Measurements from ENCODE around the gene FBXO34. TPM values are rescaled to one million over a fixed set of nuclear protein-coding genes. Genes with fewer than 3 reads are reported as not detected.

FBXO34 gene
- total RNA-seq, 3 donors from 2014 or later, result 12.9 to 16.7 (median 14.9) TPM

DNA sequence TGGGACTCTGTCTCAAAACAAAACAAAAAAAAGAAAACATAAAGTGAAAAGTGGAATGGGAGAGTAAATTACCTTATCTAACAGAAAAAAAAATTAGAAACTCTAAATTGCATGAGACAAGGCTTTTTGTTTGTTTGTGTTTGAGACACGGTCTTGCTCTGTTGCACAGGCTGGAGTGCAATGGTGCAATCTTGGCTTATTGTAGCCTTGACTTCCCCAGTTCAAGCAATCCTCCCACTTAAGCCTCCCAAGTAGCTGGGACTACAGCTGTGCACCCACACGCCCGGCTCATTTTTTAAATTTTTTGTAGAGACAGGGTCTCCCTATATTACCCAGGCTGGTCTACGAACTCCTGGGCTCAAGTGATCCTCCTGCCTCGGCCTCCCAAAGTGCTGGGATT is 17.9 kb upstream of the FBXO34 start:
- ATAC-seq (no peak), DNase-seq (no peak)
- Mint-ChIP-seq H3K4me3 (no peak overlapping the region), H3K9me3 (no peaks in the 10 kb centered on the region), H3K27me3 (ENCODE audit: low read depth) (peaks cover 10% of the 10 kb centered on the region), H3K36me3 (ENCODE audit: insufficient read depth) (no peaks in the 10 kb centered on the region), H3K4me1 (ENCODE audit: low read depth) (no peaks in the 10 kb centered on the region)

DNA sequence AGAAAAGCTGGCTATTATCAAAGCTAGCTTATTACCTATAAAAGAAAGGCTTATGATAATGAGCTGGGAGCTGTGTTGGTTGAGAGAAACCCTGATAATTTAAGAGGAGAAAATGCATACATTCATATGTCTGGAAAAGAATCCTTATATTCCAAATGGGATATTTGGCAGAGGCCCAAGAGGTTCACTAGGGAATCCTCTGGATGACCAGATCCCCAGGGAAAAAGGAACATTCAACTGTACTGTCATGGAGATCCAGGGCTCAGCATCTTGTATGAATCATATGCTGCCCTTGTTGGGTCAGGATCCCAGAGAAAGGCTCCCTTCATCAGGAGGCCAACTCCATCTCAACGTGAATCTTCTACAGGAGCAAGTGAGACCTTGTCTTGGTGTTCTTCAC is 16.6 kb upstream of the FBXO34 start:
- no peak for DNase-seq
- Mint-ChIP-seq H3K36me3 (ENCODE audit: insufficient read depth) (no peaks in the 10 kb centered on the region), H3K4me3 (no peak overlapping the region), H3K27me3 (ENCODE audit: low read depth) (peaks cover 7% of the 10 kb centered on the region), H3K4me1 (ENCODE audit: low read depth) (no peaks in the 10 kb centered on the region), H3K9me3 (no peaks in the 10 kb centered on the region)
- ATAC-seq, result no peak

DNA sequence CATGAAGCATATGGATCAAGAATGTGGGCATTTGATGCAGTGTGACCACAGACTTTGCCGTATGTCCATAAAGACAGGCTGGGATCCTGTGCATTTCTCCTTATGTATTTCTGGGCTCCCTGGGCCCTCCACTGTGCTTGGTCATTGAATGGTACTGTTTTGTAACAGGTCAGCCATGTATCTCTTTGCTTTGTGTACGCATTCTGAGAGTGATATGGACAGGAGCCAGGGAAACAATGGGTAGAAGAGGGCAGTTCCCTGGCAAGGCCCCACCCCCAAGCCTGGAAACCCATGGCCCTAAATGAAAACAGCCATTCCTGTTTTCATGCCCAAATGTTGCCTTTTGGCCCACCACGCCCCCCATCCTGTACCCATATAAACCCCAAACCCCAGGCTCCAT is 15.2 kb upstream of the FBXO34 start:
- ATAC-seq, result no peak
- H3K27me3 Mint-ChIP-seq (ENCODE audit: low read depth), result peaks cover 3% of the 10 kb centered on the region
- no peak overlapping the region for H3K4me3 Mint-ChIP-seq
- no peak for DNase-seq
- no peaks in the 10 kb centered on the region for H3K4me1 Mint-ChIP-seq (ENCODE audit: low read depth)
- no peaks in the 10 kb centered on the region for H3K9me3 Mint-ChIP-seq
- H3K36me3 Mint-ChIP-seq (ENCODE audit: insufficient read depth), result no peaks in the 10 kb centered on the region

DNA sequence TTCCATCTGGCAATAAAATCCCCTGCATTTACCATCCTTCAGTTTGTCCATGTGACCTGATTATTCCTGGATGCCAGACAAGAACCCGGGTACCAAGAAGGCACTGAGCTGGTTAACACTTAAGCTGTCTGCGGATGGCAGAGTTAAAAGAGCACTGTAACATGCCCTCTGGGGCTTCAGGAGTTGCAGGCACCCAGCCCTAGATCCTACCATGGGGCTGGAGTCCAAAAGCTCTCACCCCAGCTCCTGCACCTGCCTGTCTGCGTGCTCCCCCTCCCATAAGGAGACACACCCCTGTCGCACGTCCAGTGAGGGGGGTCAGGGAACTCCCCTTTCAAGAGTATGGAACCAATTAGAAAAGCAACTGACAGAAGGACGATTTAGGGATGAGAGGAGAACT is 14.6 kb upstream of the FBXO34 start:
- no peaks in the 10 kb centered on the region for H3K4me1 Mint-ChIP-seq (ENCODE audit: low read depth)
- DNase-seq, result no peak
- peaks cover 3% of the 10 kb centered on the region for H3K27me3 Mint-ChIP-seq (ENCODE audit: low read depth)
- no peaks in the 10 kb centered on the region for H3K36me3 Mint-ChIP-seq (ENCODE audit: insufficient read depth)
- ATAC-seq, result no peak
- H3K9me3 Mint-ChIP-seq, result no peaks in the 10 kb centered on the region
- no peak overlapping the region for H3K4me3 Mint-ChIP-seq

GRCh38 chr14:55265197-55265596 is 6.0 kb upstream of the FBXO34 start:
- Mint-ChIP-seq H3K4me1 (ENCODE audit: low read depth) (no peaks in the 10 kb centered on the region), H3K9me3 (no peaks in the 10 kb centered on the region), H3K27me3 (ENCODE audit: low read depth) (no peaks in the 10 kb centered on the region), H3K36me3 (ENCODE audit: insufficient read depth) (no peaks in the 10 kb centered on the region), H3K4me3 (no peak overlapping the region)
- ATAC-seq (peak; percentile 27 to 54), DNase-seq (no peak)

- Mint-ChIP-seq H3K36me3 (ENCODE audit: insufficient read depth) (no peaks in the 10 kb centered on the region), H3K9me3 (no peaks in the 10 kb centered on the region), H3K27me3 (ENCODE audit: low read depth) (no peaks in the 10 kb centered on the region), H3K4me3 (no peak overlapping the region), H3K4me1 (ENCODE audit: low read depth) (peaks cover 12% of the 10 kb centered on the region)
- DNase-seq (no peak), ATAC-seq (no peak)
Measured at GRCh38 chr14:55267820-55268219, 3.4 kb upstream of the FBXO34 start.

GRCh38 chr14:55271572-55272298 is 514 bp downstream of the FBXO34 start:
- H3K4me1 Mint-ChIP-seq (ENCODE audit: low read depth), result peaks cover 45% of the 10 kb centered on the region
- H3K9me3 Mint-ChIP-seq, result no peaks in the 10 kb centered on the region
- H3K36me3 Mint-ChIP-seq (ENCODE audit: insufficient read depth), result no peaks in the 10 kb centered on the region
- H3K4me3 Mint-ChIP-seq, result peak overlapping the region; percentile 91
- no peaks in the 10 kb centered on the region for H3K27me3 Mint-ChIP-seq (ENCODE audit: low read depth)
- peak; percentile 46 to 52 for ATAC-seq
- peak; percentile 21 for DNase-seq

- Mint-ChIP-seq H3K9me3 (no peaks in the 10 kb centered on the region), H3K27me3 (ENCODE audit: low read depth) (no peaks in the 10 kb centered on the region), H3K4me1 (ENCODE audit: low read depth) (peaks cover 51% of the 10 kb centered on the region), H3K4me3 (peak overlapping the region; percentile 91), H3K36me3 (ENCODE audit: insufficient read depth) (no peaks in the 10 kb centered on the region)
- DNase-seq, result no peak
- no peak for ATAC-seq
Measured at GRCh38 chr14:55272387-55272786, 1.2 kb downstream of the FBXO34 start.

GRCh38 chr14:55272922-55273321 is 1.7 kb downstream of the FBXO34 start:
- Mint-ChIP-seq H3K4me1 (ENCODE audit: low read depth) (peaks cover 56% of the 10 kb centered on the region), H3K36me3 (ENCODE audit: insufficient read depth) (no peaks in the 10 kb centered on the region), H3K9me3 (no peaks in the 10 kb centered on the region), H3K4me3 (peak overlapping the region; percentile 91), H3K27me3 (ENCODE audit: low read depth) (no peaks in the 10 kb centered on the region)
- DNase-seq (no peak), ATAC-seq (no peak)

DNA sequence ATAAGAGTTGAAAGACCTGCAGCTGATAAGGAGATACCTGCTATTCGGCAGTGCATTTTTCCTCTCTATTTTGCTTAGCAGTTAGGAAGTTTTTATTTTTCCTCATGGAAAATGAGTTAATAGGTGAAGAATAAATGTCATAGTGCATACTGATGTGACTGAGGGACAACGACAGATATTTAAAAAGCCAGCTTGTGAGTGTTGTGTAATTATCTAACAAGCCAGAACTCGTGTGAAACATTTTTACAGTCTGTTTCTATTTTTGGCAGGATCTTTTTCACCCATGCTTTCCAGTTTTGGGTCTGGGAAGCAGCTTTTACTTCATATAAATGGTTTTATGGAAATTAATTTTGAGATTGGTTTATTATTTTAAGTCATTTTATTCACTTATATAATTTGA is 2.9 kb downstream of the FBXO34 start:
- Mint-ChIP-seq H3K36me3 (ENCODE audit: insufficient read depth) (no peaks in the 10 kb centered on the region), H3K4me3 (peak overlapping the region; percentile 45), H3K27me3 (ENCODE audit: low read depth) (no peaks in the 10 kb centered on the region), H3K9me3 (no peaks in the 10 kb centered on the region), H3K4me1 (ENCODE audit: low read depth) (peaks cover 64% of the 10 kb centered on the region)
- ATAC-seq, result no peak
- DNase-seq, result no peak

GRCh38 chr14:55274751-55275150 is 3.5 kb downstream of the FBXO34 start:
- H3K4me3 Mint-ChIP-seq, result no peak overlapping the region
- ATAC-seq, result no peak
- H3K9me3 Mint-ChIP-seq, result no peaks in the 10 kb centered on the region
- no peaks in the 10 kb centered on the region for H3K27me3 Mint-ChIP-seq (ENCODE audit: low read depth)
- H3K36me3 Mint-ChIP-seq (ENCODE audit: insufficient read depth), result peaks cover 2% of the 10 kb centered on the region
- peaks cover 69% of the 10 kb centered on the region for H3K4me1 Mint-ChIP-seq (ENCODE audit: low read depth)
- DNase-seq, result no peak

DNA sequence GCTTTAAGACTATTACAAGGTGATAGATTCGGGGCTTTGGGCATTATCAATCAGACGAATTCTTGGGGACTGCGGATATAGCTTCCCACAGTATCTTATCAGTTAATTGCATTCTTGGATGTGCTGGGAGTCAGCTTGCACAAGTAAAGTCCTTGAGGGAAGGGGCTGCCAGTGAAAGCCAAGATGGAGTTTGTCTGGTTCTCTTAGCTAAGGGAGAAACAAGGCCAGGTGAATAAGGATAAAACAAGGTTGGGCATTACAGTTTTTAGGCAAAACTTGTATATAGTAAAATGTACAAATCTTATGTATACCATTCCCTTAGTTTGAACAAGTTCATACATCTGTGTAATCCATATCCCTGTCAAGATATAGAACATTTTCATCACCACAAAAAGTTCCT is 5.5 kb downstream of the FBXO34 start:
- peaks cover 5% of the 10 kb centered on the region for H3K36me3 Mint-ChIP-seq (ENCODE audit: insufficient read depth)
- DNase-seq, result no peak
- no peak for ATAC-seq
- no peak overlapping the region for H3K4me3 Mint-ChIP-seq
- peaks cover 69% of the 10 kb centered on the region for H3K4me1 Mint-ChIP-seq (ENCODE audit: low read depth)
- no peaks in the 10 kb centered on the region for H3K27me3 Mint-ChIP-seq (ENCODE audit: low read depth)
- no peaks in the 10 kb centered on the region for H3K9me3 Mint-ChIP-seq

- peaks cover 5% of the 10 kb centered on the region for H3K36me3 Mint-ChIP-seq (ENCODE audit: insufficient read depth)
- no peak for DNase-seq
- H3K4me3 Mint-ChIP-seq, result peak overlapping the region; percentile 30
- H3K9me3 Mint-ChIP-seq, result no peaks in the 10 kb centered on the region
- H3K4me1 Mint-ChIP-seq (ENCODE audit: low read depth), result peaks cover 65% of the 10 kb centered on the region
- H3K27me3 Mint-ChIP-seq (ENCODE audit: low read depth), result no peaks in the 10 kb centered on the region
- peak; percentile 79 to 82 for ATAC-seq
Measured at GRCh38 chr14:55277972-55278740, 6.9 kb downstream of the FBXO34 start.

DNA sequence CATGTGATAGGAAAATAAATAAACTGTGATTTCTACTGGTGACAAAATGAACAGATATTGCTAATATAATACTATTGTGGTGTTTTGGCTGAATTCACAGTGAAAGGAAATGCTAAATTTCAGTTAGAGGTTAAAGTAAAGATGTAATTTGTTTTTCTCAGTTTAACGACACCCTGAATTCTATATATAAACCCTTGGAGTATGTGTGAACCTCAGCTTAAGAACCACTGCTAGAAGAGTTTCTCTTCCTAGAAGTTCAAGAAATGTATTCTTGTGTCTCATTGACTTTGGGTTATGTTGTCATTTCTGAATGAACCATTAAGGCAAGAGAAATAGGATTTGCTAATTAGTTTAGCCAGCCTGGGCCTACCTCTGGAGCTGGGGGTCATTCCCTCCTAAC is 8.2 kb downstream of the FBXO34 start:
- Mint-ChIP-seq H3K36me3 (ENCODE audit: insufficient read depth) (peaks cover 5% of the 10 kb centered on the region), H3K4me1 (ENCODE audit: low read depth) (peaks cover 55% of the 10 kb centered on the region), H3K9me3 (no peaks in the 10 kb centered on the region), H3K27me3 (ENCODE audit: low read depth) (no peaks in the 10 kb centered on the region), H3K4me3 (no peak overlapping the region)
- DNase-seq, result no peak
- ATAC-seq, result no peak

- Mint-ChIP-seq H3K27me3 (ENCODE audit: low read depth) (no peaks in the 10 kb centered on the region), H3K9me3 (no peaks in the 10 kb centered on the region), H3K4me1 (ENCODE audit: low read depth) (peaks cover 54% of the 10 kb centered on the region), H3K36me3 (ENCODE audit: insufficient read depth) (peaks cover 8% of the 10 kb centered on the region), H3K4me3 (no peak overlapping the region)
- ATAC-seq (no peak), DNase-seq (no peak)
Measured at GRCh38 chr14:55281316-55281839, 10.2 kb downstream of the FBXO34 start.
